Cerebellar cortex (tissue), 1 donor: ENCODE results near the gene GAS7.

Experiments used
- DNase-seq: peaks from one replicate; pipeline ENCODE4 v3.0.0-alpha.2; 2015; ENCODE audit warnings: low spot score

Gene GAS7

DNA sequence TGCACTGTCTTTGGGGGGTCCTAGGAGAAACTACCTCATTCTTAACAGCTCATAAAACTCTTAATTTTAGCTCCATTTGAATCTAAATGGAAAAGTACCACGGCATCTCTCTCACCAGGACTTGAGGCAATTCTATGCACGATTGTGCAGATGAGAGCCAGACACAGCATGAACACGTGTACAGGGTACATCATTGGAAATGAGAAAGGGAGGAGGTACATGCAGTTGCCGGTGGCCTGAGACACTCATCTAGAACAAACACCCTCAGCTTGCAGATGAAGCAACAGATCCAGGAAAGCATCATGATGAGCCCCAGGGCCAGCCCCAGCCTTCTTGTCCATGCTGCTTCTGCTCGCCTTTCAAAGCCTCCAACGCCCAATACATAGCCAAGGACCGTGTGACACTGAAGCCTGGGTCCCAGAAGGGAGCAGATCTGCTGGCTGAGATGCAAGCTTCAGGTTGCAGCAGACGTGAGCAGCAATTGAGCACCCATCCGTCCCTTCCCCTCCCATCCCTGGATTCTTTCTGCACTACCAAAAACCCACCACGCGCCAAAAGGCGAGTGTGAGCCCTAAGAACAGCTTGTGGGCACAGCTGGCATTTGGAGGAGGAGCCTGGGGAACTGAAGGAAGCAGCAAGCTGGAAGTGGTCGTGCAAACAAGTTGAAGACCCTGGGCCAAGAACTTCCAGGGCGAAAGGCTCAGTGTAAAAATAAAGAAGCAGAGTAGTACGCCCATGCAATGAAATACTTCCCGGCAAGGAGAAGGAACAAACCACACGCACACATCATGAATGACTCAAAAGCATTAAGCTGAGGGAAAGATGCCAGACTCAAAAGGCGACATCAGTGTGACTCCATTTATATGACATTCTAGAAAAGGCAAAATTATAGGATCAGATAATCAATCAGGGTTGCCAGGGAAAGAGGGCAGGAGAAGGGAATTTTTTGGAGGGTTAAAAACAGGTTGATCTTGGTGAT, 286.0 kb downstream of the GAS7 start:
- peak; percentile 64 for DNase-seq

DNA sequence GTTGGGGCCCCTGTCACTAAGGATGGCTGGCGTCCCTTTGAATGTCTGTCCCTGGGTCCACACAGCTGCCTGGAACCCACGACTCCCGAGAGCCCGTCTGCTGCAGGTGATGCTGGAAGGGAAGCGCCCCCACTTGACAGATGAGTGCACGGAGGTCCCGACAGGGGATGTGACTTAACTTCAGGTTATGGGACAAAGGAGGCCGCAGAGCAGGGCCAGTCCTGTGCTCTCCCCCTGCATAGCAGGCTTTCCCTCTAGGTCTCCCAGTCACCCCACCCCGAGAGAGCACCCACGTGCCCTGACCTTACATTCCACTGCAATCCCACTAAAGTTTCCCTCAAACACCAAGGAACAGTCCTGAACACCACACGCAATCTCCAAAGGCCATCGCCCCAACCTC, 287.3 kb downstream of the GAS7 start:
- DNase-seq: no peak

DNA sequence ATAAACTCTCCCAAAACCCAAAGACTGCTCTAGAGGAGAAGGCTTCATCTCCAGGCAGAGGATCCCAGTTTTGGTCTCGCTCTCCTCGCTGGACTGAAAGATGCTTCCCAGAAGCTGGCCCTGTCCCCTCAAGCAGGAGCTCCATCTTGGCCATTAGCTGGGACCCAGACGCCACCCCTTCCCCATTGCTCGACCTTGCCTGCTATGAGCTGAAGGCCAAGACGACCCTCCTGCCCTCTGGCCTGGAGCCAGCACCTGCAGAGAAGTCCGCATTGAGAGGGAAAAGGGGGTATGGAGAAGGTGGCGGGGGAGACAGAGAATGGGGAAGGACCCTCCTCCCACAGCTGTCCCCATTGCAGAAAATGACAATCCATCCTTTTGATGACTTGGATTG, 289.8 kb downstream of the GAS7 start:
- no peak for DNase-seq

DNA sequence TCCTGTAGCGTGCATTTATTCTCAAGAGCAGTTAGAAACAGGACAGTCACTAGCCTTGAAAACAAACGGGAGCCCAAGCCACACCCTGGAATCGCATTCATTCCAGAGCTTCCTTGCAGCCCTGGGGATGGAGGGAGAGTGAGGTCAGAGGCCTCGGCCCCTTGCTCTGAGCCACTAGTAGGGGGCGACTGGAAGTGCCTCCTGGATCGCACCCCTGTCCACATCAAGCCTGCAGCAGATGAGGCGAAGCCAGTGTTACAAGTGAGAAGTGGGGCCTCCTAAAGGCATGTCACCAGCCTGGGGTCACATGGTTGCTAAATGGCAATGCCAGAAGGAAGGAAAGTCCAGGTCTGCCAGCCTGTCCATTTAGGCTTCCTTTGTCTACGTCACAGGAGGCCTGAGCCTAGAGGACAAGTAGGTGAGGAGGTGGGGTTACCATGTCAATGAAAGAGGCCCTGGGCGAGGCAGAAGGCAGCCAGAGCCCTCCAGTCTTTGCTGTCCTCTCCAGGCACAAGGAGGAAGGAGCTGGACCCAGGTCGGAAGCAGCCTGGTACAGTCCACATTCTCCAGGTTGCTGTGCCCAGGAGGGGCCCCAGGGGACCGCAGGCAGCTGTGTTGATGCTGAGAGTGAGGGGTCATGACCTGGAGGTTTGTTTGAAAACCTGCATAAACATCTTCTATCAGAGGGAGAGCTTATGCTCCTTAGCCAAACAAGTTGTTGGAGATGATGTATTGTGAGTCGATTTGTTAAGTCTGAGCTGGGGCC, 290.3 kb downstream of the GAS7 start:
- no peak for DNase-seq

DNA sequence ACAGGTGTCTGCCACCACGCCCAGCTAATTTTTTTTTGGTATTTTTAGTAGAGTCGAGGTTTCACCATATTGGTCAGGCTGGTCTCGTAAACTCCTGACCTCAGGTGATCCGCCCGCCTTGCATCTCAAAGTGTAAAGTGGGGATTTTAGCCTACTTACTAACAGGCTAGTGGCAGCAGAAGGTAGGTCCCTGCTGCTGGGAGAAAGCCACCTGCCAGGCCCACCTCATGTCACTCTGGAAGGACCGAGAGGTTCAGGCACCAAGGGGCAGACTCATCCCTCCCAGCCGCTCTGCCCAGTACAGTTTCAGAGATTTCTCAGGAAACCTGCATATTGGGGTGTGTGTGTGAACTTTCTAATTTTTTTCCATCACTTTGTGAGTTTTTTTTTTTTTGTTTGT, 291.3 kb downstream of the GAS7 start:
- no peak for DNase-seq

DNA sequence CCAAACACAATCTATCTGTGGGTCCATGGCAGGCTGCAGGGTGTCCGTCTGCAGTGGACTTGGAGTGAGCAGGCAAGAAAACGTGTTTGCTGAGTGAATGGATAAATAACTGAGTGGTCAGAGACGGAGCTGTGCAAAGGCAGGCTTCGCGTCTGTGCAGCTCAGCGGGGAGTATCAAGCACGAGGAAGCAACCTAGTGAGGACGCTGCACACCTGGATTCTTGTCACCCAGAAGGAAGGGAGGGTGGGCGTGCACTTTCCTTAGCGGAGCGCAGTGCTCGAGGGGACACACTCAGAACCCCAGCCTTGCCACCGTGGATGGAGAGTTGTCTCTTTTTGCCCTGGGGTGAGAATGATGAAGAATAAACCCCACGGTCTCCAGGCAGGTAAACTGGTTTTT, 291.8 kb downstream of the GAS7 start:
- DNase-seq: no peak

DNA sequence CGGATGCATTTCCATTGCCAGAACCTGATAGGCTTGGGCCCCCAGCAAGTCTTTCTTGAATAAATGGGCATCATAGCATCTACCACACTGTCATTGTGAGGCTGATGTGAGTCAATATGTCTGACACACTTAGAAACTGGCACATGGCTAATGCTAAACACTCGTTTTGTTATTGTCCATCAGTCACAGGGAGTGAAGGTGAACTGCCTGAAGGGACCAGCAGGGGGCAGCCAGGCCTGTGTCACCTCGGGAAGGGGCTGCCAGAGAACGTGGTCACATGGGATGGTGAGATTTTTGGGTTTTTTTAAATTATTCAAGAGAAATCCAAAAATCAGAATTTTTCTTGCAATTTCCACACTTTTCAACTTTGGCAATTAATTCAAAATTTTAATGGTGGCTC, 292.5 kb downstream of the GAS7 start:
- peak; percentile 49 for DNase-seq

DNA sequence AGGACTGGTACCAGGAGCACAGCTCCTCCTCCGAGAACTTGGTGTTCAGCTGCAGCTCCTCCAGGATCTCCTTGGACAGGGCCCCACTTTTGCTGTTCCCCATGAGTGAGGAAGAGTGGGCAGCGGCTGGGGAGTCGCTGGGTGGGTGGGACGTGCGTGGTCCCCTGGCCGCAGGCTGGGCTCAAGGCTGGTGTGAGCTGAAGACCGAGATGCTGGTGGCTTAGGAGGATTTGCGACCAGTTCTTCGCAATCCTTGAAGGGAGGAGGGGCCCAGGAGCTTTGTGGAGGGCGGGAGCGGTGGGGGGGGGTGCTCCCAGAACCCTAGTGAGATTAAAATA, 293.4 kb downstream of the GAS7 start, which contains the start of gene RCVRN:
Gene RCVRN, minus strand, starts transcription at position 194 of the 338 bp plus-strand sequence. Its CDS starts 91 bp downstream, at position 103.
- no peak for DNase-seq

DNA sequence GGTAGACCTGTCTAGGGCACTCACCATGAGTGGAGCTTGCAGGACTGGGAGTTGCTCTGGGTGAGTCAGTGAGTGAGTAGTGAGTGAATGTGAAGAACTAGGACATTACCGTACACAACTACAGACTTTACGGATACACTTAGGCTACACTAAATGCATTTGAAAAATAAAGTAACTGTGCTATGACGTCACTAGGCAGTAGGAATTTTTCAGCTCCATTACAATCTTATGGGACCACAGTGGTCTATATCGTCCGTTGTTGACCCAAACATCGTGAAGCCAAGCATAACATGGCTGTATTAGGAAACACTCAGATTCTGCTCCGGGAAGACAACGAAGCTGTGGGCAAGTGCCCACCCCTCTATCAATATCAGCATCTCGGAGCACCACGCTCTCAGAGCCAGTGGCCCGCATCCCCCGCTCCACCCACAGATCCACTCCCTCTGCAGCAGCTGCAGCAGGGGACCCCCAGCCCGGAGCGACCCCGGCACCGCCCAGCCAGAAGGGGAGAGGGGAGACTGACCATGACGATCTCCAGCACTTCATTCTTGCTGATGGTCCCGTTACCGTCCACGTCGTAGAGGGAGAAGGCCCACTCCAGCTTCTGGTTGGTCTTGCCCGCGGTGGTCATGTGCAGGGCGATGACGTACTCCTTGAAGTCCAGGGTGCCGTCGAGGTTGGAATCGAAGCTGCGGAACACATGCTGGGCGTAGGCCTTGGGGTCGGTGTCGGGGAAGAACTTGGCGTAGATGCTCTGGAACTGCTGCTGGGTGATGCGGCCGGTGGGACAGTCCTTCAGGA, 293.9 kb downstream of the GAS7 start:
- DNase-seq: no peak

DNA sequence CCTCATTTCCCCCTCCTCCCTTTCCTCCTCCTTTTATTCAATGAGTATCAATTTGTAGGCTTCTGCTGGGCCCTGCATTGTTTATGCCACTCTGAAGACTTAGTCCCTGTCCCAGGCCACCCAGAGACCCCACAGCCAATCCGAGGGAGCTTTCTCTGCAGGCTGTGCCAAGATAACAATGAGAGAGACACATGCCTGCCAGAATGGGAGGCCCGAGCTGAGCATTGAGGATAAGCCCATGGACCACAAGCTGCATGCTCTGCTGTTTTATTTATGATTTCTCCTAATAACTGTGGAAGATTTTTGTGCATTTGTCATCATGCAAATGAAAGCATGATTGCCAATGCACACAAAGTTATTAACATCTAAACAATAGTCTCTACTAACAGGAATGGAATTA, 296.3 kb downstream of the GAS7 start:
- no peak for DNase-seq

DNA sequence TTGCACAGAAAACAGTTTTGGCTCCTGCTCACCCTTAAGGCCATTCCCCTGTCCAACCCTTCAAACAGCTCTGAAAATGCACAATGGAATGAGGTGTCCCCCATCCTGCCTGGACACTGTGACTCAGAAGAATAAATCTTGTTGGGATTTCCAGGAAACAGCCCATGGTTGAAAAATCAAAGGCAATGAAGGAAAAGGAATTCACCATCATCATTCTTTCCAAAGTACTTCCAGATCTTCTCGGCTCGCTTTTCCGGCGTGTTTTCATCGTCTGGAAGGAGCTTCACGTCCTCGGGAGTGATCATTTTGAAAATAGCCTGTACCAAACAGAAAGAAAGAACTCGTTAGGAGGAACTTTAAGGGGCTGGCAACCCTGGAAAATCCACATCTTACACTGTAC, 297.6 kb downstream of the GAS7 start:
- DNase-seq: no peak

DNA sequence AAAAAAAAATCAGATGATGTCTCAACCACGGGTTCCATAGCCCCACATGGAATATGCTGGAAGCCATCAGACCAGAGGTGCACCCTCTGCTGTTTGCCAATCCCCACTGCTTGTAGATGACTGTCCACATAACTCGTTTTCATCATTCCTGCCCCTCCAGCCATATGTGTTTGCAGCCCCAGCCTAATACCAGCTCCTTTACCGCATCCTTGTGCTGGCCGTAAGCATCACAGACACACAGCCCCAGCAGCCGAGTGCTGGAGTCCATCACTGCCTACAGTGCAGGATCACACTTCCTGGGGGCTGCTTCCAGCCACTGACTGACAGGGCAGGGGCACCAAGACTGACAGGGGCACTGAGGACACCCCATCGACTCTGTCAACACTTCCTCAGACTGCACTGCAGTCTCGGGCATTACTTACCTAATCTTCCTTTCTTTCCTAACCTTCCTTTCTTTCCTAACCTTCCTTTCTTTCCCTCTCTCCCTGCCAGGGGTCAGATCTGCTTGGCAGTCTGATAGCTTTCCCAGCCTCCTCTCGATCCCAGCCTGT, 298.3 kb downstream of the GAS7 start:
- no peak for DNase-seq

DNA sequence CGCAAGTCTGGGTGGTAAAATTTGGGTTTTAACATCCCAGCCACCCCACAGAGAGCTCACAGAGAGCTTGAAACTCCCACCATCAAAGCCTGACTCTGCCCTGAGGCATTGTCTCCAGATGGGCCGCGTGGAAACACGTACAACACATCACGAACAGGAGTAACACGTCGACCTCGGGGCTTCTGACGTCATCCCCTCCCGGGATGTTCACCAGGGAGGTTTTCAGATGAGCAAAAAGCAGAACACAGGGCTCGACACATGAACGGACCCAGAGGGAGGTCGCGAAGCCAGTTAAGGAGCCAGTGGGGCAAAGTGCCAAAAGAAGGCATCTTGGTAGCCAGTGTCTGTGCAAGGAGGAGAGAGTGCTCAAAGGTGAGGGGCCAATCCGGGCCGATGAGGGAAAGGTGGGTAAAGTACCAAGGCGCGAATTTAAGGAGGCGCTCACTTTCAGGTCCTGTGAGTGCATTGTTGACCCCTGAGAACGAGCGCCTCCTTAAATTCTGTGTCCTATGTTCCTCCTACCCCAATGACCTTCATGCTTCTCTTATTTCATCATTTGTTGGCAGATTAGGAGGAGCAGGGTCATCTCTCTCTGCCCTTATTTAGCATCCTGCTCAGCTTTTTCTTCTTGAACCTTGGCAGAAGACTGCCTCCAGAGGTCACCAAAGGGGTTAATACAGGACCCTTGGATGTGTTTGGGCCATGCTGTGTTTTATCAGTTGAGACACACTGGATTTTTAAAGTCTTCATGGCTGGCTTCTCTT, 298.9 kb downstream of the GAS7 start:
- no peak for DNase-seq

DNA sequence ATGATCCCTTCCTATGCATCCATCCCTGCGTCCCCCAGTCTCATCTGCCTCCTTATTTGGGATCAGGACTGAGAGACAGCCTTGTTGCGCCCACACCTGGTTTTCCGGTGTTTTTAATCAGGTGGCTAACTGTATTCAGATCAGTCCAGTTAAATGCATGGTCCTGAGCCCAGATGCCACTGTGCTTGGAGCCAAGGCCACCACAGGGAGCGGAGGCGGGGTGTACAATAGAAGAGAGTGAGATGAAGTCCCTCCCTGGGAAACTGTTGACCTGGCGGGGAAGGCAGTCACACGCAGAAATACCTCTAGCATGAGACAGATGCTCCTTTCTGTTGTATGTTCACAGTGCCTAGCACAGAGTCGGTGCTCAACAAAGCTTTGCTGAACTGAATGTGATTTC, 299.6 kb downstream of the GAS7 start:
- DNase-seq: peak; percentile 59

DNA sequence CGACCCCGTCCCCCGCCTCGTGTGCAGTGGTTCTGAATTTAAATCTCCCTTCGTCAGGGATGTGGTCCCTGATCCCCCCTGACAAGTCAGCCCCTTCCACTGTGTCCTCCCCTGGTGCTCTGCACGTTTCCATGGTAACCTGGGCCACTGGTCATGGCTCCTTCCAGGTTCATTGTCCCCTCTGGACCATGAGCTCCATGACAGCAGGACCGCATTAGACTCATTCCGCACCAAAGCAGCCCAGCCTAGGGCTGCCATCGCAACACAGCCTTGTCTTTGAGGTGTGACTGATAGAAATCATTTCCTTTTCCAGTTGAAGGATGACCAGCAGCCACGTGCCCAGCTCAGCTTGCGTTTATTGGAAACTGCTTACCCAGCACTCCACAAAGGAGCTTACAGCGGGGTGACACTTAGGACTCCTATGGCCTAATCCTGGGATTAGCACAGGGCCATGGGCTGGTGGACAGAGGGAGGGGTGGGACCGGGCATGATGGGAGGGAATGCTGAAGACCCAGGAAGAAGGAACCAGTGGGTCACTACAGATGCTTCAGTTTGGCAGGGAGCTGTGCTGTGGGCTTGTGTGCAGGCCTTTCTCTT, 300.9 kb downstream of the GAS7 start:
- no peak for DNase-seq

DNA sequence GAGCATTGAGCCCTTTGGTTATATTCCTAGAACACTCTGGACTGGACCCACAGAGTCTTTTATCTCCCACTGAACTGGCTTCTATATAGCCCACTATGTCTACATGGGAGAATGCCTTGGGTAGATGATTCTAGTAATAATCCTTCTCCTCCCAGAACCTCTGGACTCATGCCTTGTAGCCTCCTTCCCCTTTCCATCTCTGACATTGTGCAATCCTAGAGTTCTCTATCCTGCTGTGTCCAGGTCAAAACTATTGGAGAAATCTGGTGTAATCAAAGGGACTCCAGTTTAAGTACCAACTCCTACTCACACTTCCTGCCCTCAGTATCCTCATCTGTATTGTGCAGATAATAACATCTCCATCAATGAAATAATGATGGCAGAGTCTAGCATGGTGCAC, 302.5 kb downstream of the GAS7 start:
- DNase-seq: no peak

DNA sequence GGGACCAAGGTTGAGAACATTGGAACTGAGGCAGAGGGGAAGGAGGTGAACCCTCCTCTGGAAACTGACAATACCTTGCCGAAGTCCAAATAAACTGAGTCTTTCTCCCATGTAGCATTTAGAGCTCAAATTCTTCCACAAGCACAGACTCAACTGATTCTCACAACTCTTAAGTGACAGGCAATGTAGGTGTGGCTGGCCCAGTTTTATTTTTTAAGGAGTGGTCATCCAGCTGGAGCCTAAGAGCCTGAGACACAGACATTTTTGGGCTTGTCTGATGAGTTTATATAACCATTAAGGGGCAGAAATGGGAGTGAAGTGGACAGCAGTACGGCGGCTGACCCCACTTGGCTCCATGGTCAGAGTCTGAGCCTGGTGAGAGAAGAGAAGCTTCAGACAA, 304.2 kb downstream of the GAS7 start:
- DNase-seq: no peak

DNA sequence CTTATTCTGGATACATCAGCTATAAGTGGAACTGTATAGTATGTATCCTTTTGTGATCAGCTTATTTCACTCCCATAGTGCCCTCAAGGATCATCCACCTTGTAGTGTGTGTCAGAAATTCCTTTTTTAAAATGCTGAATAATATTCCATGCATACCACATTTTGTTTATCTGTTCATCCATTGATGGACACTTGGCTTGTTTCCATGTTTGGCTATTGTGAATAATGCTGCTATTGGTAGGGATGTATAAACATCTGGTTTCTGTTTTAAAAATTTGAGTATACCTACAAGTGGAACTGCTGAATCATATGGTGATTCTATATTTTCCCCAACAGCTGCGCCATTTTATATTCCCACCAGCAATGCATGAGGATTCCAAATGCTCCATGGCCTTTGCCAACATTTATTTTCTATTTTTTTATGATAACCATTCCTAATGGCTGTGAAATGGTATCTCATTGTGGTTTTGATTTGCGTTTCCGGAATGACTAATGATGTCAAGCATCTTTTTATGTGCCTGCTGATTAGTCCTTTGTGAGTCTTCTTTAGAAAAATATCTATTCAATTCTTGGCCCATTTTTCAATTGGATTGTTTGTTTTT, 304.9 kb downstream of the GAS7 start:
- no peak for DNase-seq

DNA sequence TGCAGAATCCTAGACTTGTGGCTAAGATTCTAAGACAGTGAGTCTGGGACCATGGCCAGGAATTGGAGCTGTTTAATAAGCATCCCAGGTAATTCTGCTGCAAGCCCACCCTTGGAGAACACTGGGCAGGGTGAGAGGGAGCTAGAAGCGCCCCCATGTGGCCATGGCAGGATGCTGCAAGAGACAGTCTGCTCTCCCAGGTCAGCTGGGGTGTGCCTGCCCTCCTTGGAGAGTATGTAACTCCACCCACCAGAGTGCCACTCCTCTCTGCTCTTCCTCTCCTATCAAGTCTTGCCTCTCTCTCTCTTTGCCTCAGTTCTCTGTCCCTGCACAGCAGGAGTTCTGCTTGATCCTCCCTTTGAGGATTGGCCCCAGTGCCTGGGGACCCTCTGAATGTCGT, 308.3 kb downstream of the GAS7 start:
- DNase-seq: peak; percentile 31

DNA sequence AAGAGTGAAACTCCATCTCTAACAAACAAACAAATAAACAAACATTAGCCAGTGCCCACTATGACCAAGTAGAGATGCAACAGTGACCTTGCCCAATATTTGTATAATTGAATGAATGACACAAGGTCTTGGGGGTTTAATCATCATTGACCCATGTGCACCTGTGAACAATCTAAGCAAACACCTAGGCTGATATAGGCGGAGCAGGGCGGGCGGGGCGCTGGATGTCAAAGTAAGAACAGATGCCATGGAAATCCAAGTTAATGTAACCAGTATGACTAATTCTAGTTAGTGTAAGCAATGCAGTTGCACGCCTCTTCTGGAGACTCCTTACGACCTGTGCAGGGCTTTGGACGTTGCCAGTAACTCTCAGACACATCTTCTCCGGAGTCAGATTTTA, 310.9 kb downstream of the GAS7 start:
- no peak for DNase-seq
